WI38 (cell line): ENCODE results near the gene MCUB.
A peak's percentile ranks its signal among the peaks of the same experiment; 100 is the strongest.
"Not testable (repeated sequence)": the region's sequence is repeated elsewhere in the genome, so short reads cannot be mapped to it uniquely, and the experiment has no call there.

Experiments
- H3K4me3 ChIP-seq: 2 replicates; pipeline ENCODE4 v1.5.1; 2011; ENCODE audit warnings: low read depth, mild to moderate bottlenecking, control low read depth, low read length
- TF ChIP-seq, protein P1 (sequence below): IDR thresholded peaks from 2 replicates; pipeline ENCODE4 v1.5.1; 2012; ENCODE audit warnings: low read depth, mild to moderate bottlenecking, control low read depth, low read length

The MCUB gene

DNA sequence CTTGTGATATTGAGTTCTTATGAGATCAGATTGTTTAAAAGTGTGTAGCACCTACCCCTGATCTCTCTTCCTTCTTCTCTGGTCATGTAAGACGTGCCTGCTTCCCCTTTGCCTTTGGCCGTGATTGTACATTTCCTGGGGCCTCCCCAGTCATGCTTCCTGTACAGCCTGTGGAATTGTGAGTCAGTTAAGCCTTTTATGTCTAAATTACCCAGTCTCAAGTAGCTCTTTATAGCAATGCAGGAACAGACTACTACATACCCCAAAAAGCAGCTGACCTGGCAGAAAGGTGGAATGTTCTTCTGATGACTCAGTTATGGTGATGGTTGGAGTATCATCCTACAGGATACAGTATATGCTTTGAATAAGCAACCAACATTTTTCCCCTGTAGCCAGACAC, 11.4 kb upstream of the MCUB start:
- H3K4me3 ChIP-seq: no peak overlapping the region
- TF ChIP-seq, protein P1, sequence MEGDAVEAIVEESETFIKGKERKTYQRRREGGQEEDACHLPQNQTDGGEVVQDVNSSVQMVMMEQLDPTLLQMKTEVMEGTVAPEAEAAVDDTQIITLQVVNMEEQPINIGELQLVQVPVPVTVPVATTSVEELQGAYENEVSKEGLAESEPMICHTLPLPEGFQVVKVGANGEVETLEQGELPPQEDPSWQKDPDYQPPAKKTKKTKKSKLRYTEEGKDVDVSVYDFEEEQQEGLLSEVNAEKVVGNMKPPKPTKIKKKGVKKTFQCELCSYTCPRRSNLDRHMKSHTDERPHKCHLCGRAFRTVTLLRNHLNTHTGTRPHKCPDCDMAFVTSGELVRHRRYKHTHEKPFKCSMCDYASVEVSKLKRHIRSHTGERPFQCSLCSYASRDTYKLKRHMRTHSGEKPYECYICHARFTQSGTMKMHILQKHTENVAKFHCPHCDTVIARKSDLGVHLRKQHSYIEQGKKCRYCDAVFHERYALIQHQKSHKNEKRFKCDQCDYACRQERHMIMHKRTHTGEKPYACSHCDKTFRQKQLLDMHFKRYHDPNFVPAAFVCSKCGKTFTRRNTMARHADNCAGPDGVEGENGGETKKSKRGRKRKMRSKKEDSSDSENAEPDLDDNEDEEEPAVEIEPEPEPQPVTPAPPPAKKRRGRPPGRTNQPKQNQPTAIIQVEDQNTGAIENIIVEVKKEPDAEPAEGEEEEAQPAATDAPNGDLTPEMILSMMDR: no peak

DNA sequence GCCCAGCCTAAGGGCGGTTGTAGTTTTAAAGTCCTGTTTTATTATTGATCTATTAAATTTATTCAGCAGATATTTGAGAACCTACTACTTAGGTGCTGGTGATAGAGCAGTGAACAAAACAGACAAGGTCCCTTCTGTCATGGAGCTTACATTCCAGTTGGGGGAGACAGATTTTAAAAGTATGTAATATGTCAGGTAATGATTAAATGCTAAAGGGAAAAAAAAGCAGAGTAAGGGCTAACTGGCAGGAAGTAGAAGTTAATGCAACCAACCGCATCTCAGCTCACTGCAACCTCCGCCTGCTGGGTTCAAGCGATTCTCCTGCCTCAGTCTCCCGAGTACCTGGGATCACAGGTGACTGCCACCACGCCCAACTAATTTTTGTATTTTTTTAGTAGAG, 7.8 kb upstream of the MCUB start:
- TF ChIP-seq, protein P1: no peak
- no peak overlapping the region for H3K4me3 ChIP-seq

DNA sequence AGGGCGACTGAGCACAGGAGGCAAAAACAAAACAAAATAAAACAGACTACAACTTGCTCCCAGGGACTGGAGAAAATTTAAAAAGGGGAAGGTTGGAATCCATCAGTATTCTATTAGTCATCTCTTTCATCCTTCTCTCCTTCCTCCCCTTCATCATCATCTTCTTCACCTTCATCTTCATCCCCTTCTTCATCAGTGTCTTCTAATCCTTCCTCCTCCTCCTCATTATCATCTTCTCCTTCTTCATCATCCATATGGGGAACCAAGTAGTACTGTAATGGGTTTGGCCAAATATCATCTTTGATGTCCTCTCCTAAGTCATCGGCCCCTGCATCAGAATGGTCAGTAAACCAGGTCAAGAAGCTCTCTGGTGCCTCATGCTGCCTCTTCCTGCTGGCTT, 6.9 kb upstream of the MCUB start:
- TF ChIP-seq, protein P1: no peak

DNA sequence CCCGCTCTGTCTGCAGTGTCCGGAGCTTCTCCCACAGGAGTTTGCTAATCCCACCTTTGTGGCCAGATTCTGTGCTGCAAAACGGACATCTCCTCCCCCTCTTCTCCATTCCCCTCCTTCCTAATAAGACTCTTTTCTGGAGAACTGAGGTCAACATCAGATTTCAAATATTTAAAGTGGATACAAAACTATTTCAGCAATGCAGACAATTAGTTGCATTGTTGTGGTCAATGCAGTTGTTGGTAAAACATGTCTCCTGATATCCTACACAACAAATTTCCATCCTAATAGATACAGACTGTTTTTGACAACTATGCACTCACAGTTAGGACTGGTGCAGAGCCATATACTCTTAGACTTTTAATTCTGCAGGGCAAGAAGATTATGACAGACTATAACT, 5.1 kb upstream of the MCUB start:
- no peak overlapping the region for H3K4me3 ChIP-seq
- TF ChIP-seq, protein P1: no peak

More for the DNA sequence above, 6.9 kb upstream of the MCUB start:
- no peak overlapping the region for H3K4me3 ChIP-seq

DNA sequence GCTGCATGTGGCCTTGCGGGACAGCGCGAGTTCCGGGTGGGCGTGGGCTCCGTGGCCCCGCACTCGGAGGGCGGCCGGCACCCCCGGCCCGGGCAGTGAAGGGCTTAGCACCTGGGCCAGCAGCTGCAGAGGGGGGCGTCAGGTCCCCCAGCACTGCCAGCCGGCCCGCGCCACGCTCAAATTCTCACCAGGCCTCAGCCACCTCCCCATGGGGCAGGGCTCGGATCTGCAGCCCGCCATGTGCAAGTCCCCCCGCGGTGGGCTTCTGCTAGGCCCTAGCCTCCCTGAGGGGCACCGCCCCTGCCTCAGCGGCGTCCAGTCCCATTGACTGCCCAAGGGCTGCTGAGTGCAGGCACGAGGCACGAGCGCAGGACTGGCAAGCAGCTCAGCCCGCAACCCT, 2.6 kb upstream of the MCUB start:
- TF ChIP-seq, protein P1: no peak

DNA sequence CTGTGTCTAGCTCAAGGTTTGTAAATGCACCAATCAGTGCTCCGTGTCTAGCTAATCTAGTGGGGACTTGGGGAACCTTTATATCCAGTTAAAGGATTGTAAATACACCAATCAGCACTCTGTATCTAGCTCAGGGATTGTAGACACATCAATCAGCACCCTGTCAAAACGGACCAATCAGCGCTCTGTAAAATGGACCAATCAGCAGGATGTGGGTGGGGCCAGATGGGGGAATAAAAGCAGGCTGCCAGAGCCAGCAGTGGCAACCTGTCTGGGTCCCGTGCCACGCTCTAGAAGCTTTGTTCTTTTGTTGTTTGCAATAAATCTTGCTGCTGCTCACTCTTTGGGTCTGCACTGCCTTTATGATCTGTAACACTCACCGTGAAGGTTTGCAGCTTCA, 2.0 kb upstream of the MCUB start:
- not testable (repeated sequence) for H3K4me3 ChIP-seq

More for the DNA sequence above, 2.6 kb upstream of the MCUB start:
- no peak overlapping the region for H3K4me3 ChIP-seq

DNA sequence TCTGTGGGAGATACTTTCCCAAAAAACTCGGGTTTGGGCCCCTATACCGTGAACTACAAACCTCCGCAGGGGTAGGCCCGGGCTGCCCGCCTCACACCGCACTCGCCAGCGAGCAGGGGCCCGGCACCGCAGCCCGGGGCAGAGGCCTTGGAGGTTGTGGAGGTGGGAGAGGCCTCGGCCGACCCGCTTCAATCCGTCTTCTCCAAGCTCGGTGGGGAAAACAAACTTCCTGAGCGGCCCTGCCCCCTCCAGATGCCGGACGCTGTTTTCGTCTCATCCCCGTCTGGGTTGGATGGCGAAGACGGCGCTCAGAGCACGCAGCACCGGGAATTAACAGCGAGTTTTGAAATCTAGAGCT, 442 bp upstream of the MCUB start:
- H3K4me3 ChIP-seq: peak overlapping the region; percentile 76
- TF ChIP-seq, protein P1: no peak

DNA sequence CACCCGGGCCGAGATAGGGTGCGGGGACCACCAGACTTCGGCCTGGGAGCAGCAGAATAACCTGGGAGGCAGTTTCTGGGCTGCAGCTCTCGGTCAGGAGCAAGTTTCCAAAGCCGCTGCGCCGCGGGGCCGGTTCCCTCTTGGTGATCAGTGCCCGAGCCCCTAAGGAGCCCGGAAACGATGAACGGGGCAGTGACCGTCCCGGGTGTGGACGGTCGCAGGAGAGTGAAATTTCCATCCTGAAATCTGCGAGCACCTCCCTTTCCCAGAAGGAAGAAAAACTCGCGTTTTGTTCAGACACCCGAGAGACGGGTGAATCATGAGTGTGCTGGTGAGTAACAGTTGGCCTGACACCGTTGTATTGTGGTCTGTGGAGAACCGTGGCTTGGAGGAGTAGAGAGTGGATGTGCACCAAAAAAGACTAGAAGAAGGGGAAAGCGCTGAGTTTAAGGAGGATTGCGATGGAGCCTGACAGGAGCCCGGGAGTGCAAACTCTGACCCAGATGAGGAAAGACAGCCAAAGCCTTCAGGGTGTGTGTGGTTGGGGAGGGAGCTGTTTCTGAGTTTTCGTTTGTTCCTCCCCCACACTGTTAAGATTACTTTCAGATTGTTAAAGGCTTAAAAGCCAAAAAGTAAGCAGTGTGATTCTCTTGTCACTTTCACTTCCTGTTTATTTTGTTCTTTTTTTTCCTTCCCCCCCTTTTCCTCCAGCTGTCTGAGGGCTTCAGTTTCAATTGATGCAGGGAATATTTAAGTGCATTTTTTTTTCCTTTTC, 828 bp downstream of the MCUB start:
- TF ChIP-seq, protein P1: no peak
- peak overlapping the region; percentile 76 for H3K4me3 ChIP-seq
